ENCODE data around the gene DNAJC12. TPM values are rescaled to one million over a fixed set of nuclear protein-coding genes. Genes with fewer than 3 reads are reported as not detected.
A peak's percentile ranks its signal among the peaks of the same experiment; 100 is the strongest.

The DNAJC12 gene
- total RNA-seq, 1 experiment from 2014 or later: 4.3 TPM

DNA sequence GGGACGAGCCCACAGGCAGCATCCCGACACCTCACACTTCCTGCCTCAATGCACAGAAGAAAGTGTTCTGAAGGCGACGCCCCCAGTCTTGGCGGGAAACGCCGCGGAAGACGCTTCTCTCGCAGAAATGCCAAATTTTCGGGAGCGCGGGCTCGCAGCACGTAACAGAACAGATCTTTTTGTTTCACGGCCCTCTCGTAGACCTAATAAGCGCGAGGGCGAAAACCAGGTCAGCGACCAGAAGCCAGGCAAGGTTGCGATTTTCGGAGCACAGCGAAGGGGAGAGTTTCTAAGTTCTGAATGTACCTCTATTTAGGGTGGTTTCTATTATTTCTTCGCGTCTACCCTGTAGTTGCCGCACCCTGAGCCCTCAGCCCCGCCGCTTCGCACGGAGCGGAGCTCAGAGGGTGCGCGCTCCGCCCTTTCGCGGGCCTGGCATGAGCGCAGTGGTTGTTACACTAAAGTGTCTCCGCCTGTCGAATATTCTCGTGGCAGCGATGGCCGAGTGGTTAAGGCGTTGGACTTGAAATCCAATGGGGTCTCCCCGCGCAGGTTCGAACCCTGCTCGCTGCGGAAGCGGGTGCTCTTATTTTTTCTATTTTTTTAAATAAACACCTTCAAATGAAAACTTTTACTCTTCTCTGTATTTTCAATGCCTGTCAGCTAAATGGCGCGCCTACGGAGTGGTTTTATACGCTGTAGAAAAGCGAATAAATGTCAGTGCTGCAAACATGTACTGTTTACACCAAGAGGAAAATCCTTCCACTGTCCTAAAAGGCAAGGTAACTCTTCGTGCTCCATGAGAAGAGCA is 73.8 kb downstream of the DNAJC12 start:
- Histone ChIP-seq H2AFZ (ENCODE audit: low read depth, low read length, poor library complexity, severe bottlenecking) (peak overlapping the region; percentile 92), H3K36me3 (ENCODE audit: control insufficient read depth in 1 of 2, insufficient read depth in 2 of 2, low read length in 2 of 2) (no peaks in the 10 kb centered on the region), H3K9me2 (ENCODE audit: insufficient read depth) (no peaks in the 10 kb centered on the region), H3K9ac (ENCODE audit: low read length) (peak overlapping the region; percentile 46), H3K4me3 (replicated peaks in 1 of 2; ENCODE audit: low read depth in 1 of 2, low read length in 2 of 2) (peak overlapping the region; percentile 50 to 60), H3K79me2 (ENCODE audit: insufficient read depth, low read length) (no peaks in the 10 kb centered on the region), H3K4me2 (ENCODE audit: low read length) (peak overlapping the region; percentile 77), H4K20me1 (ENCODE audit: insufficient read depth) (no peaks in the 10 kb centered on the region), H3K9me3 (ENCODE audit: control insufficient read depth in 1 of 2, insufficient read depth in 1 of 2, low read depth in 1 of 2, low read length in 2 of 2) (peaks cover 0 to 4% of the 10 kb centered on the region in 2 experiments; a peak in 1 of 4 replicates), H3K27ac (ENCODE audit: low read depth, low read length) (peak overlapping the region; percentile 48), H3K4me1 (ENCODE audit: control insufficient read depth in 1 of 2, insufficient read depth in 2 of 2, low read length in 2 of 2) (peaks cover 7 to 30% of the 10 kb centered on the region in 2 experiments; a peak in 3 of 4 replicates), H3K27me3 (ENCODE audit: insufficient read depth, low read length) (no peaks in the 10 kb centered on the region)
- POLR2A ChIA-PET: interaction anchor here (1.0 kb wide), 1 partner anchor 24 kb away, joined by 3 read pairs; no protein-coding TSS in a partner anchor
- ATAC-seq: peak; percentile 83
- DNase-seq (ENCODE audit: low read depth, low spot score): peak; percentile 90
- RAD21 ChIA-PET (ENCODE audit: low non-redundant PET in 1 of 2, low total read pairs in 2 of 2, uncharacterized antibody in 2 of 2, unreplicated experiment in 2 of 2): no interaction called here
- CTCF ChIA-PET: interaction anchor here (0.9 to 1.5 kb wide), 3 partner anchors 15 to 67 kb away, joined by 3 to 5 read pairs (median 4); no protein-coding TSS in a partner anchor
- TF ChIP-seq CEBPB (IDR thresholded peaks at IDR 0.05; ENCODE audit: low read depth): 0 out of 2 replicates have a peak, but pooled peaks have one; percentile 18
- TF ChIP-seq ELF1 (IDR thresholded peaks at IDR 0.05; ENCODE audit: borderline replicate concordance, low read depth): no peak; the same call in 1 of the 2 replicates
- no peak for TF ChIP-seq CTCF (IDR thresholded peaks at IDR 0.05 in 2 of 3, conservative IDR thresholded peaks at IDR 0.05 in 1 of 3; ENCODE audit: borderline replicate concordance in 1 of 3, insufficient read depth in 1 of 3, low read depth in 2 of 3, low read length in 2 of 3)
- no peak for TF ChIP-seq EZH2phosphoT487 (IDR thresholded peaks at IDR 0.05; ENCODE audit: borderline replicate concordance)
- TF ChIP-seq ATF3 (IDR thresholded peaks at IDR 0.05): peak; percentile 98
- TF ChIP-seq CBX3 (IDR thresholded peaks at IDR 0.05; ENCODE audit: low read depth): peak; percentile 95
- TF ChIP-seq, protein P1, sequence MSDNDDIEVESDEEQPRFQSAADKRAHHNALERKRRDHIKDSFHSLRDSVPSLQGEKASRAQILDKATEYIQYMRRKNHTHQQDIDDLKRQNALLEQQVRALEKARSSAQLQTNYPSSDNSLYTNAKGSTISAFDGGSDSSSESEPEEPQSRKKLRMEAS (IDR thresholded peaks at IDR 0.05): peak; percentile 94
- TF ChIP-seq JUND (IDR thresholded peaks at IDR 0.05): no peak
- TF ChIP-seq FOSL1 (IDR thresholded peaks at IDR 0.05; ENCODE audit: low read depth): 0 out of 2 replicates have a peak, but pooled peaks have one; percentile 7
- no peak for TF ChIP-seq EZH2 (IDR thresholded peaks at IDR 0.05)
- TF ChIP-seq SP1 (IDR thresholded peaks at IDR 0.05; ENCODE audit: low read depth): peak; percentile 53
- no peak for TF ChIP-seq TCF7L2 (IDR thresholded peaks at IDR 0.05; ENCODE audit: borderline replicate concordance, extremely low read depth, insufficient read depth, insufficient read length)
- TF ChIP-seq ZBTB33 (IDR thresholded peaks at IDR 0.05; ENCODE audit: extremely low read depth, insufficient replicate concordance, low read length): peak; percentile 63
- peak; percentile 40 for TF ChIP-seq YY1 (IDR thresholded peaks at IDR 0.05; ENCODE audit: extremely low read depth, insufficient replicate concordance, low read depth, low read length)
- TF ChIP-seq SRF (IDR thresholded peaks at IDR 0.05; ENCODE audit: low read depth): no peak
- TF ChIP-seq ZFX (IDR thresholded peaks at IDR 0.05): no peak
- intact Hi-C loops (cut with micrococcal nuclease): loop anchor here (5.0 kb wide), 1 partner anchor 97 kb away; no protein-coding TSS in a partner anchor
- no TSS peak for BruUV-seq (replicated peaks)

All from HCT116 (cell line).